LoVo (cell line): ENCODE measurements around the gene CCKAR.

Experiments
- DNase-seq: peaks from one replicate; pipeline ENCODE4 v3.0.0-alpha.2; 2016; ENCODE audit warnings: low spot score

Gene CCKAR

GRCh38 chr4:26490111-26490959 lies at the start of gene CCKAR:
Gene CCKAR (minus strand): TSS chr4:26490484. CDS start chr4:26490267, 217 bp downstream.
- no peak for DNase-seq

- DNase-seq, result no peak
These were observed 43.4 kb upstream of the CCKAR start for GRCh38 chr4:26533685-26534084.

- no peak for DNase-seq
These were observed 41.3 kb upstream of the CCKAR start for GRCh38 chr4:26531491-26532116.

GRCh38 chr4:26530099-26530498 lies 39.8 kb upstream of the CCKAR start:
- DNase-seq, result peak; percentile 5

GRCh38 chr4:26529479-26529878 lies 39.2 kb upstream of the CCKAR start:
- no peak for DNase-seq

GRCh38 chr4:26525771-26526150 lies 35.5 kb upstream of the CCKAR start:
- no peak for DNase-seq

- no peak for DNase-seq
These were observed 35.0 kb upstream of the CCKAR start for GRCh38 chr4:26525136-26525770.

- no peak for DNase-seq
These were observed 33.7 kb upstream of the CCKAR start for GRCh38 chr4:26524011-26524410.

GRCh38 chr4:26522478-26522877 lies 32.2 kb upstream of the CCKAR start:
- DNase-seq, result peak; percentile 4

- no peak for DNase-seq
These were observed 30.6 kb upstream of the CCKAR start for GRCh38 chr4:26520728-26521450.

- DNase-seq, result no peak
These were observed 25.7 kb upstream of the CCKAR start for GRCh38 chr4:26515936-26516335.

- DNase-seq, result no peak
These were observed 20.2 kb upstream of the CCKAR start for GRCh38 chr4:26510334-26510964.

GRCh38 chr4:26509681-26510333 lies 19.5 kb upstream of the CCKAR start:
- DNase-seq, result no peak

GRCh38 chr4:26507286-26507685 lies 17.0 kb upstream of the CCKAR start:
- no peak for DNase-seq

- no peak for DNase-seq
These were observed 13.6 kb upstream of the CCKAR start for GRCh38 chr4:26503844-26504243.

GRCh38 chr4:26503427-26503826 lies 13.1 kb upstream of the CCKAR start:
- no peak for DNase-seq

- peak; percentile 7 for DNase-seq
These were observed 10.3 kb upstream of the CCKAR start for GRCh38 chr4:26500565-26500999.

- DNase-seq, result no peak
These were observed 6.0 kb upstream of the CCKAR start for GRCh38 chr4:26496207-26496783.

- DNase-seq, result no peak
These were observed 3.2 kb upstream of the CCKAR start for GRCh38 chr4:26493461-26493860.

GRCh38 chr4:26491449-26492170 lies 1.3 kb upstream of the CCKAR start:
- no peak for DNase-seq
